ENCODE measurements around the gene AVPR1B.

GRCh38 chr1:206145771-206146290, 28.6 kb upstream of the AVPR1B start:
- TF ChIP-seq CTCF (IDR thresholded peaks at IDR 0.05): no peak
- no peak for TF ChIP-seq POLR2A (IDR thresholded peaks at IDR 0.05)

Data from Peyer's patch (tissue), 4 donors.